Thyroid gland (tissue), 4 donors: ENCODE data around the gene CD58.

Source experiments
- CTCF ChIP-seq, 6 experiments: fragments of 200-600 bp in 3 of 6; fragments of 450-650 bp in 3 of 6; sonication (generic) in 3 of 6; IDR thresholded peaks; one replicate each; pipeline ENCODE4 v1.5.1; 2016 to 2019; ENCODE audit warnings: antibody characterized with exemption in 6 of 6, mild to moderate bottlenecking in 2 of 6, inconsistent platforms in 1 of 6, moderate library complexity in 1 of 6
- POLR2A ChIP-seq, 2 donors: fragments of 450-650 bp; IDR thresholded peaks; one replicate each; pipeline ENCODE4 v1.6.1; 2017; ENCODE audit warnings: antibody characterized with exemption in 2 of 2, mild to moderate bottlenecking in 2 of 2, moderate library complexity in 1 of 2

- TF ChIP-seq CTCF (IDR thresholded peaks at IDR 0.05) (no peak), POLR2A (IDR thresholded peaks at IDR 0.05) (no peak)
These were observed 41.1 kb downstream of the CD58 start for GRCh38 chr1:116529681-116530080.
